ENCODE data around the gene DNM3.

The DNM3 gene

GRCh38 chr1:172449585-172450523, 608.6 kb downstream of the DNM3 start:
- TF ChIP-seq CTCF (IDR thresholded peaks at IDR 0.05) = peak; percentile 92

- no peak for TF ChIP-seq CTCF (IDR thresholded peaks at IDR 0.05)
Measured at GRCh38 chr1:172450524-172450885, 609.2 kb downstream of the DNM3 start.

- no peak for TF ChIP-seq CTCF (IDR thresholded peaks at IDR 0.05)
Measured at GRCh38 chr1:172451002-172451443, 609.7 kb downstream of the DNM3 start.

- TF ChIP-seq CTCF (IDR thresholded peaks at IDR 0.05) = no peak
Measured at GRCh38 chr1:172452536-172453152, 611.3 kb downstream of the DNM3 start.

GRCh38 chr1:172453153-172453545, 611.9 kb downstream of the DNM3 start:
- TF ChIP-seq CTCF (IDR thresholded peaks at IDR 0.05) = no peak

- no peak for TF ChIP-seq CTCF (IDR thresholded peaks at IDR 0.05)
Measured at GRCh38 chr1:172453607-172454006, 612.3 kb downstream of the DNM3 start.

- no peak for TF ChIP-seq CTCF (IDR thresholded peaks at IDR 0.05)
Measured at GRCh38 chr1:172455451-172455850, 614.2 kb downstream of the DNM3 start.

All from LNCAP (cell line).